Epithelial cell of proximal tubule (primary cell): ENCODE data around the gene CDK11B. TPM values are rescaled to one million over a fixed set of nuclear protein-coding genes. Genes with fewer than 3 reads are reported as not detected.
A peak's percentile ranks its signal among the peaks of the same experiment; 100 is the strongest.
"Not testable (repeated sequence)": the region's sequence is repeated elsewhere in the genome, so short reads cannot be mapped to it uniquely, and the experiment has no call there.

Experiments used
- DNase-seq: peaks from one replicate; pipeline ENCODE4 v3.0.0-alpha.2; 2011; ENCODE audit warnings: low read depth
- H3K4me3 ChIP-seq: 2 replicates; pipeline ENCODE4 v1.5.1; 2011; ENCODE audit warnings: low read depth, mild to moderate bottlenecking, low read length
- CTCF ChIP-seq: conservative IDR thresholded peaks from 2 replicates; pipeline ENCODE4 v1.5.1; 2012; ENCODE audit warnings: low read depth, mild to moderate bottlenecking, low read length
- total RNA-seq: library from RNA; depleted of rRNA; stranded (reverse); fragments of >200 nt; gene quantifications from 2 replicates; pipeline ENCODE4 v1.2.3, GENCODE V29; 2015

Gene CDK11B
- total RNA-seq, 1 donor from 2014 or later: 16.3 TPM

DNA sequence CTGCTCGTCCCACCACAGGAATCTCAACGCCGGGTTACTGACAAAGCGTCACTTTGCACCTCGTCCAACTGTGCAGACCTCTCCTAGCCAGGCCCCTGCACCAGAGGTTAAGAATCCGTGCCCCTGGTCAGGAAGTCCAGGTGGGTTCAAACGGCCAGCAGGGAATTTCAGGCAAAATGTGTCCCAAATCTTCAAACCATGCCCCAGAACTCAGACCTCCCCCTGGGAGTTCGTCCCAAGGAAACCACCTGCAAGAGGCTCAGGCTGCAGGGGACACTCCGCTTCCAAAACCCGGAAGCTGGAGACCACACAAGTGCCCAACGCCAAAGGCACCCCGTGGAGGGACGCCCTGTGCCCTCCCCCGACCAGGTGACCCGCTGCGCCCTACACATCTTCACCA lies 32.6 kb upstream of the CDK11B start:
- peak overlapping the region; percentile 44 for H3K4me3 ChIP-seq

DNA sequence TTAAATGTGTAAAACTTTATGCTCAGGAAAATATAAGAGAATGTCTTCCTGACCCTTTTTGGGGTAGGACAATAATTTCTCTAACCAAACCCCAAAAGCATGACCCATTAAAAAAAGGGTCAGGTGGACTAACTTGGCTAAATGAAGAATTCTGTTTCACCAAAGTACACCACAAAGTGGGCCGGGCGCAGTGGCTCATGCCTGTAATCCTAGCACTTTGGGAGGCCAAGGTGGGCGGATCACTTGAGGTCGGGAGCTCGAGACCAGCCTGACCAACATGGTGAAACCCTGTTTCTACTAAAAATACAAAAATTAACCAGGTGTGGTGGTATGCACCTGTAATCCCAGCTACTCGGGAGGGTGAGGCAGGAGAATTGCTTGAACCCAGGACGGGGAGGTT lies 30.7 kb upstream of the CDK11B start:
- not testable (repeated sequence) for DNase-seq, H3K4me3 ChIP-seq

More for the DNA sequence above, 32.6 kb upstream of the CDK11B start:
- not testable (repeated sequence) for DNase-seq

- TF ChIP-seq CTCF: no peak
- H3K4me3 ChIP-seq: no peak overlapping the region
- no peak for DNase-seq
These were observed 29.0 kb upstream of the CDK11B start for GRCh38 chr1:1687846-1688245.

DNA sequence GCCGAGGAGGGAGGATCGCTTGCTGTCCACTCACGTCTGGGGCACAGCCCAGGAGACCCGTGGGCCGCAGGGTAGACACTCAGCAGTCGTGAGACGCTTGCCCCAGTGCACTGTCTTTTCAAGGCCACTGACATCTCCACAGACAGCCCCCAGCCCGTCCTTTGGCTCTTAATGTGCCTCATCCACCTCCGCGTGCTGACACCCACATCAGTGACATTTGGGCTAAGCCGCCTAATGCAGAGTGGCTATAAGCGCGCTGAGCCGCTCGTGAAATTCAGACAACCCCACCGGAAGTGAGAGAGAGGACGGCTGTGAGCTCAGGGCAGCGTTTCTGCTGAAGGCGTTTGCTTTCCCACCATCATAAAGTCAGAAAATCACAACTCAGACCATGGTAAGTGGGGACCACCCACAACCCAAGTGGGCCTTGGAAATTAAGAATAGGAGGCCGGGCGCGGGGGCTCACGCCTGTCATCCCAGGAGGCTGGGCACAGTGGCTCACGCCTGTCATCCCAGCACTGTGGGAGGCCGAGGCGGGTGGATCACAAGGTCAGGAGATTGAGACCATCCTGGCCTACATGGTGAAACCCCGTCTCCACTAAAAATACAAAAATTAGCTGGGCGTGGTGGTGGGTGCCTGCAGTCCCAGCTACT lies 25.4 kb upstream of the CDK11B start:
- TF ChIP-seq CTCF: no peak
- no peak overlapping the region for H3K4me3 ChIP-seq
- no peak for DNase-seq

DNA sequence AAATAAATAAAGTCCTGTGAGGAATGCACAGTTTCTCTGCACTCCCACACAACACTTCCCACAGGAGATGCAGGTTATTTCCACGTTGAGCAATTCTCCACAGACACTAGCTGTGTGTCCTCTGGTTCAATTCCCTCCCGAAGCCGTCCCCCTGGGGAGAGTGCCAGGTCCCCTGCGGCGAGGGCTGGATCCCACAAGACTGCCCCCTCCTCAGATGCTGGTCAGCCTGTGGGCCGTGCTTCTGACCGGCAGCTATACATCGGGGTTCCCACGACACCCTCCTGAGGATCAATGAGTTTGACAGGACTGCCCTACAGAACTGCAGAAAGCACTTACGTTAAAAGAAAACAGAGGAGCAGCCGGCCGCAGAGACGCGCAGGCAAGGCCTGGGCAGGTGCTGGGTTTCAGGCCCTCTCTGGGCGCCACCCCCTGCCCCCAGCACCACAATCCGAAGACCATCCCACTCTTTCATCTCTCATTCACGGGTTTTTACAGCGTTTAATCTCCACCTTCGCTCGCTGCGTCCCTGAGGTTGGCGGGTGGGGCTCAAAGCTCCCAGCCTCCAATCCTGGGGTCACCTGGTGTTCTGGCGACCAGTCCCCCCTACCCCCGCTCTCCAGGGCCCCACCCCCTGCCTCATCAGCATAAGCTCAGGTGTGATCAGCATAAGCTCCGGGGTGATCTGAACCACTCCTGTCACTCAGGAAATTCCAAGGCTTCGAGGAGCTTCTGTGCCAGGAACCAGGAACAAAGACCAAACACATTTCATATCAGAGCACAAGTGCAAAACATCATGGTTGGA lies 24.5 kb upstream of the CDK11B start:
- TF ChIP-seq CTCF: no peak
- no peak overlapping the region for H3K4me3 ChIP-seq
- no peak for DNase-seq

DNA sequence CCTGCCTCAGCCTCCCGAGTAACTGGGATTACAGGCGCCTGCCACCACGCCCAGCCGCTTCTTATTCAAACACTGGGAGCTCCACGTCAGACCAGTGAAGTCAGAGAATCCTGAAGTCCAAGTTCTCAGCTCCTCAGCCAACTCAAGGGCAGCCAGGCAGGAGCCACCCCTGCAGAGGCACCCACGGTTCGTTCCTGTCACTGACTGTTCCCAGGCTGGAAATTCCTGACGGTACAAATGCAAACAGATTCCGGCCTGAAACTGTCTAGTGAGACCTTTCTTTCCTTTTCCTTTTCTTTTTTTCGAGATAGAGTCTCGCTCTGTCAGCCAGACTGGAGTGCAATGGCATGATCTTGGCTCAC lies 22.1 kb upstream of the CDK11B start:
- TF ChIP-seq CTCF: no peak
- DNase-seq: no peak
- no peak overlapping the region for H3K4me3 ChIP-seq

GRCh38 chr1:1680031-1680911 lies 21.5 kb upstream of the CDK11B start:
- DNase-seq: no peak
- no peak for TF ChIP-seq CTCF
- no peak overlapping the region for H3K4me3 ChIP-seq
